ENCODE data around the gene LRTM2.

DNA sequence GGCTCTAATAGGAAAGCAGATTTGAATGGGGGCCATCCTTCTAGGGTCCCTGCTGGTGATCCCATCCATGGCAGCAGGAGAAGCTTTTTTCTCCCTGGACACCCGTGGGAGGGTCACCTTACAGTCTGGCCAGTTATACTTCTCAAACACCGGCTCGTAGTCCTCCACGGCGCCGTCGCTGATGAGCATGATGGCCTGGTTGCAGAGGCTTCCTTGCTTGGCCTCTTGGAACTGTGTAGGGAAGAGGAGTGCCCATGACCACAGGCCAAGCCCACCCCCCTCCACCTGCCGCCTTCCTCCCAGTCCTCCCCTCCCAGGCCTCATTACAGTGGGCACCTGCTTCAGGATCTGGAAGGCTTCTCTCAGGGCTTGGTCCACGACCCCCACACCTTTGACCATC, 64.3 kb downstream of the LRTM2 start:
- TF ChIP-seq CTCF (optimal IDR thresholded peaks at IDR 0.05 in 1 of 3, IDR thresholded peaks at IDR 0.05 in 1 of 3, conservative IDR thresholded peaks at IDR 0.05 in 1 of 3; ENCODE audit: extremely low read depth in 1 of 3, insufficient read depth in 2 of 3, low read length in 3 of 3) = no peak
- no peak for TF ChIP-seq EZH2 (IDR thresholded peaks at IDR 0.05; ENCODE audit: low read length)
